H1 (cell line): Measurements from ENCODE around the gene STX2. TPM values are rescaled to one million over a fixed set of nuclear protein-coding genes. Genes with fewer than 3 reads are reported as not detected.
A peak's percentile ranks its signal among the peaks of the same experiment; 100 is the strongest.

Source experiments
- CTCF ChIA-PET: fragments of 300-600 bp; sonication (Branson Sonifier 250); formaldehyde crosslinking; loops from one replicate; lab custom pipeline; 2021; ENCODE audit not compliant: partially characterized antibody; lab: Charles Lee
- POLR2A ChIA-PET: fragments of 300-600 bp; sonication (Branson Sonifier 250); formaldehyde crosslinking; loops from one replicate; lab custom pipeline; 2021; ENCODE audit warnings: inconsistent platforms; ENCODE audit not compliant: partially characterized antibody; lab: Charles Lee
- DNase-seq, 2 experiments: peaks; one replicate each; pipeline versions ENCODE4 v3.0.0 to v3.0.0-alpha.2; 2010 to 2022; ENCODE audit warnings: low spot score in 2 of 2, low read depth in 1 of 2, mixed read lengths in 1 of 2
- FAIRE-seq: peaks from 2 replicates; lab custom pipeline; 2011; peaks lifted over from hg19 to GRCh38; lab: Jason Lieb, UNC
- H2AFZ ChIP-seq: 2 replicates; pipeline ENCODE4 v1.8.1; 2012; ENCODE audit warnings: low read length, inconsistent platforms
- H2AK5ac ChIP-seq: 2 replicates; pipeline ENCODE4 v1.6.1; 2013; ENCODE audit warnings: low read depth, low read length
- H2BK120ac ChIP-seq: replicated peaks from 2 replicates; pipeline ENCODE3; 2013; ENCODE audit warnings: low read depth, low read length, inconsistent platforms
- H2BK12ac ChIP-seq: 2 replicates; pipeline ENCODE4 v1.6.1; 2013; ENCODE audit warnings: low read depth, low read length
- H2BK15ac ChIP-seq: 2 replicates; pipeline ENCODE4 v1.6.1; 2013; ENCODE audit warnings: low read length
- H2BK20ac ChIP-seq: 2 replicates; pipeline ENCODE4 v1.6.1; 2013; ENCODE audit warnings: low read length
- H2BK5ac ChIP-seq: 2 replicates; pipeline ENCODE4 v1.6.1; 2013; ENCODE audit warnings: low read depth, low read length
- H3K14ac ChIP-seq: 2 replicates; pipeline ENCODE4 v1.6.1; 2013; ENCODE audit warnings: inconsistent platforms; ENCODE audit not compliant: insufficient read length
- H3K18ac ChIP-seq: 2 replicates; pipeline ENCODE4 v1.6.1; 2013; ENCODE audit warnings: low read length; ENCODE audit errors: extremely low read depth
- H3K23ac ChIP-seq: 2 replicates; pipeline ENCODE4 v1.6.1; 2013; ENCODE audit warnings: inconsistent platforms; ENCODE audit not compliant: insufficient read length
- H3K23me2 ChIP-seq: 2 replicates; pipeline ENCODE4 v1.6.1; 2013; ENCODE audit warnings: low read depth, low read length
- H3K27ac ChIP-seq: 2 replicates; pipeline ENCODE4 v1.6.1; 2011; ENCODE audit warnings: low read depth, low read length, inconsistent platforms
- H3K27me3 ChIP-seq, 4 experiments: replicated peaks in 1 of 4; 1 replicate in 1 of 4; 2 replicates in 3 of 4; pipeline versions ENCODE4 v1.6.1 to v1.8.1; 2011 to 2013; ENCODE audit warnings: low read length in 3 of 4, mild to moderate bottlenecking in 3 of 4, inconsistent platforms in 2 of 4, mixed read lengths in 2 of 4, moderate library complexity in 1 of 4; ENCODE audit not compliant: control insufficient read depth in 3 of 4, insufficient read depth in 3 of 4; ENCODE audit errors: extremely low read depth in 1 of 4
- H3K36me3 ChIP-seq, 4 experiments: 2 replicates each; pipeline versions ENCODE4 v1.6.1 to v1.8.1; 2011 to 2013; ENCODE audit warnings: mild to moderate bottlenecking in 4 of 4, low read length in 3 of 4, moderate library complexity in 2 of 4, control low read depth in 1 of 4, inconsistent platforms in 1 of 4; ENCODE audit not compliant: insufficient read depth in 4 of 4, control insufficient read depth in 2 of 4
- H3K4ac ChIP-seq: replicated peaks from 2 replicates; pipeline ENCODE3; 2013; ENCODE audit warnings: low read length, low read depth, mixed read lengths, inconsistent platforms; ENCODE audit not compliant: insufficient read length
- H3K4me1 ChIP-seq, 4 experiments: replicated peaks in 1 of 4; 1 replicate in 1 of 4; 2 replicates in 3 of 4; pipeline versions ENCODE4 v1.6.1 to v1.8.1; 2011 to 2013; ENCODE audit warnings: low read length in 3 of 4, inconsistent platforms in 2 of 4, mixed read lengths in 1 of 4; ENCODE audit not compliant: insufficient read depth in 4 of 4, control insufficient read depth in 3 of 4
- H3K4me2 ChIP-seq, 2 experiments: 2 replicates each; pipeline versions ENCODE4 v1.6.1 to v1.8.1; 2011 to 2013; ENCODE audit warnings: low read depth in 2 of 2, low read length in 2 of 2, control low read depth in 1 of 2, inconsistent platforms in 1 of 2, mild to moderate bottlenecking in 1 of 2; ENCODE audit not compliant: insufficient read depth in 1 of 2
- H3K4me3 ChIP-seq, 4 experiments: fragments of 200-600, 300-600 bp in 1 of 4; sonication (generic), shearing (Covaris generic), sonication (Bioruptor Twin) in 1 of 4; 2 replicates each; pipeline versions ENCODE4 v1.5.1 to v1.8.1; 2011 to 2016; ENCODE audit warnings: low read length in 4 of 4, low read depth in 3 of 4, control low read depth in 2 of 4, inconsistent platforms in 2 of 4, mild to moderate bottlenecking in 2 of 4, mixed read lengths in 1 of 4, moderate library complexity in 1 of 4; ENCODE audit not compliant: insufficient read depth in 2 of 4; ENCODE audit errors: extremely low read depth in 1 of 4
- H3K56ac ChIP-seq: replicated peaks from 2 replicates; pipeline ENCODE3; 2013; ENCODE audit warnings: low read depth, mild to moderate bottlenecking, mixed read lengths, low read length, inconsistent platforms; ENCODE audit not compliant: insufficient read length
- H3K79me1 ChIP-seq: 2 replicates; pipeline ENCODE4 v1.6.1; 2013; ENCODE audit warnings: low read depth, low read length, control low read depth
- H3K79me2 ChIP-seq, 2 experiments: 2 replicates each; pipeline versions ENCODE4 v1.6.1 to v1.8.1; 2012 to 2013; ENCODE audit warnings: low read length in 2 of 2, mild to moderate bottlenecking in 2 of 2, inconsistent platforms in 1 of 2; ENCODE audit not compliant: insufficient read depth in 2 of 2, control insufficient read depth in 1 of 2
- H3K9ac ChIP-seq, 4 experiments: replicated peaks in 1 of 4; 1 replicate in 1 of 4; 2 replicates in 3 of 4; pipeline versions ENCODE4 v1.6.1 to v1.8.1; 2011 to 2013; ENCODE audit warnings: low read depth in 3 of 4, low read length in 3 of 4, control low read depth in 2 of 4, mild to moderate bottlenecking in 2 of 4, moderate library complexity in 2 of 4, inconsistent platforms in 1 of 4; ENCODE audit errors: extremely low read depth in 1 of 4
- H3K9me3 ChIP-seq, 2 experiments: 2 replicates each; pipeline versions ENCODE4 v1.6.1 to v1.8.1; 2012 to 2013; ENCODE audit warnings: mild to moderate bottlenecking in 2 of 2, moderate library complexity in 2 of 2, control low read depth in 1 of 2, inconsistent platforms in 1 of 2, low read depth in 1 of 2, low read length in 1 of 2, mixed read lengths in 1 of 2; ENCODE audit not compliant: insufficient read depth in 2 of 2
- H4K20me1 ChIP-seq, 2 experiments: replicated peaks in 1 of 2; 2 replicates each; pipeline versions ENCODE3 to v1.8.1; 2011 to 2013; ENCODE audit warnings: inconsistent platforms in 2 of 2, low read length in 2 of 2, mild to moderate bottlenecking in 1 of 2; ENCODE audit not compliant: insufficient read depth in 2 of 2, control insufficient read depth in 1 of 2
- H4K5ac ChIP-seq: 2 replicates; pipeline ENCODE4 v1.6.1; 2013; ENCODE audit warnings: low read length, low read depth, mixed read lengths, inconsistent platforms; ENCODE audit not compliant: insufficient read length
- H4K8ac ChIP-seq: 2 replicates; pipeline ENCODE4 v1.8.0; 2013; ENCODE audit warnings: mild to moderate bottlenecking, moderate library complexity, low read length, inconsistent platforms; ENCODE audit not compliant: insufficient read depth; ENCODE audit errors: extremely low read depth
- H4K91ac ChIP-seq: replicated peaks from 2 replicates; pipeline ENCODE3; 2013; ENCODE audit warnings: low read length, mixed read lengths, inconsistent platforms; ENCODE audit not compliant: insufficient read length
- BCL11A ChIP-seq, 2 experiments: IDR thresholded peaks; one replicate each; pipeline ENCODE4 v1.6.1; 2011; ENCODE audit warnings: low read depth in 2 of 2, low read length in 2 of 2, mild to moderate bottlenecking in 2 of 2
- NRF1 ChIP-seq: IDR thresholded peaks from 2 replicates; pipeline ENCODE4 v1.6.1; 2011; ENCODE audit warnings: mild to moderate bottlenecking, low read depth, low read length, improper control_type of control experiment
- RBBP5 ChIP-seq: IDR thresholded peaks from 2 replicates; pipeline ENCODE4 v1.7.1; 2012; ENCODE audit warnings: low read depth, mild to moderate bottlenecking, inconsistent platforms, low read length, moderate library complexity, borderline replicate concordance
- RNF2 ChIP-seq: fragments of 200-900, 300-1000 bp; sonication (generic); IDR thresholded peaks from 2 replicates; pipeline ENCODE4 v1.7.1; 2016; ENCODE audit warnings: borderline replicate concordance, low read depth, mild to moderate bottlenecking, antibody characterized with exemption, low read length; ENCODE audit not compliant: poor library complexity, severe bottlenecking; ENCODE audit errors: missing control alignments
- SAP30 ChIP-seq: fragments of 300-600 bp; sonication (generic); IDR thresholded peaks from 2 replicates; pipeline ENCODE4 v1.7.1; 2012; ENCODE audit warnings: low read length, moderate library complexity, mild to moderate bottlenecking, inconsistent platforms; ENCODE audit not compliant: insufficient read depth, insufficient replicate concordance
- SP1 ChIP-seq: IDR thresholded peaks from 2 replicates; pipeline ENCODE4 v1.6.1; 2011; ENCODE audit warnings: low read depth, low read length
- SRF ChIP-seq: IDR thresholded peaks from 2 replicates; pipeline ENCODE4 v1.6.1; 2011; ENCODE audit warnings: mild to moderate bottlenecking, low read depth, low read length, moderate library complexity
- WGBS, 2 experiments: shearing (Covaris generic) in 1 of 2; methylation state at CpG; one replicate each; pipeline versions ENCODE4 v1.1.6 to v1.1.7; 2013 to 2015; ENCODE audit warnings: low lambda C conversion rate in 2 of 2, mixed read lengths in 2 of 2, inconsistent platforms in 1 of 2, low coverage in 1 of 2, missing lambda C conversion rate in 1 of 2; ENCODE audit not compliant: insufficient replicate concordance in 2 of 2, insufficient coverage in 1 of 2, insufficient read length in 1 of 2; ENCODE audit errors: extremely low coverage in 1 of 2, missing lambda C conversion rate in 1 of 2; 5-methylcytosine and 5-hydroxymethylcytosine counted together
- long read RNA-seq, 2 experiments: library from RNA in 1 of 2; library from capped mRNA in 1 of 2; stranded (forward); transcript quantifications; one replicate each; pipeline ENCODE4 v2.0.0, GENCODE V29; 2021; ENCODE audit warnings: inconsistent platforms in 1 of 2
- polyA minus RNA-seq, 3 experiments: library from RNA; depleted of rRNA, polyadenylated mRNA; stranded (reverse); fragments of >200 nt; gene quantifications; 1 replicate in 2 of 3; 2 replicates in 1 of 3; pipeline ENCODE4 v1.2.3, GENCODE V29; 2011
- polyA plus RNA-seq, 7 experiments: library from polyadenylated mRNA; depleted of rRNA in 3 of 7; stranded (reverse) in 5 of 7; unstranded in 2 of 7; fragments of >200 nt in 5 of 7; fragments of 200-250 nt in 2 of 7; gene quantifications; 1 replicate in 5 of 7; 2 replicates in 1 of 7; 4 replicates in 1 of 7; pipeline versions ENCODE4 v1.2.1 to v1.2.3, GENCODE V29; 2011 to 2013; ENCODE audit warnings: missing spikeins in 2 of 7, mixed read lengths in 2 of 7
- total RNA-seq: library from RNA; stranded (reverse); fragmentation: NEBNext Ultra II Directional; extraction: Animal tissue kit (Norgen Biotek cat#: 25700); gene quantifications from 2 replicates; pipeline ENCODE4 v1.2.1, GENCODE V29; 2021

Gene STX2
- total RNA-seq (22.0 and 26.3 TPM in 2 replicates), polyA plus RNA-seq (2011; rRNA removed) (13.9 and 20.0 TPM in 2 replicates), polyA minus RNA-seq (2011; rRNA and poly(A)+ RNA removed) (13.7 and 18.8 TPM in 2 replicates)
- polyA plus RNA-seq (2011; cell fraction: cytosol; rRNA removed), result 20.8 TPM
- 13.3 TPM for polyA plus RNA-seq (2011; cell fraction: nucleus; rRNA removed)
- polyA plus RNA-seq (2012, experiment 1 of 2), result 14.6 to 22.0 TPM (median 17.8 TPM) in 4 replicates
- 3.5 TPM for polyA plus RNA-seq (2012, experiment 2 of 2)
- polyA plus RNA-seq (2013, experiment 1 of 2), result 19.0 TPM
- 17.5 TPM for polyA plus RNA-seq (2013, experiment 2 of 2)
- 8.4 TPM for polyA minus RNA-seq (2011; cell fraction: cytosol; rRNA and poly(A)+ RNA removed)
- 10.2 TPM for polyA minus RNA-seq (2011; cell fraction: nucleus; rRNA and poly(A)+ RNA removed)
- long read RNA-seq, experiment 1, partial matches to known transcripts, result 15 of 17 reads
- long read RNA-seq, experiment 1, other reads (novel, unspliced or antisense), result 2 of 17 reads
- long read RNA-seq, experiment 2, partial matches to known transcripts, result 2 of 2 reads
- long read RNA-seq, experiment 2, other reads (novel, unspliced or antisense), result 0 of 2 reads

DNA sequence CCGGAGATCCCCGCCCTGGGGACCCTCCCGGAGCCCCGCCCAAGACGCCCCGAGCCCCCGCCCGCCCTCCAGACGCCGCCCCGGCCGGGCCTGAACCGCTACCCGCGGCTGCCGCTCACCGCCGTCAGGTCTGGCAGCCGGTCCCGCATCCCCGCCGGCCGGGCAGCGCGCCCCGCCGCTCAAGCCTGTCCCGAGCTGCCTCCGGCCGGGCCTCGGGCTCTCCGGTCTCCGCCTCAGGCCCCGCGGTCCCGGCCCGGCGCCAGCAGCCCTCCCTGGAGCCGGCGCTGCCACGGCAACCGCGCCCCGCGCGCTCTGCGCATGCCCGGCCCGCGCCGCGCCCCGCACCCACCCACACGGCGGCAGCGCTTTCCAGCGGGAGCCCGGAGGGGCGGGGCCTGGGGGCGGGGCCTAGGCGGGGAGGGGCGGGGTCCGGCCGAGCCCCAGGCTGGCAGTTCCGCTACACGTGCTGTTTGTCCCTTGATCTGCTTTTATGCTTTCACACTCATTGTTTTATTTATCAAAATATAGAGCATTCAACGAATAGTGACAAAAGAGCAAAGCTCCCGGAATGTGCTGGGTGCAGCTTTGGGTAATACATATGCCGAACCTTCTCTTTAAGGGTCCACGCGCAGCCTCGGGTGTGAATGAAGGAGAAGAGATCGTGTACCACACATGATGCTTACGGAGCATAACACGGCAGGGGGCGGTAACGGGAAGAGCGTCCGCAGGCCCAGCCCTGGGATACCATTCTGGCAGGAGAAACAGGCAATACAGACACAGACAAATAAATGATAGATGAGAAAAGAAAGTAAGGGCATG is at the start of gene STX2:
TSS of gene STX2 (minus strand) at position 300 of the 819 bp plus-strand sequence. CDS start at position 149, 151 bp downstream.
- Histone ChIP-seq H2AFZ (no peak within 1 kb of the TSS; the same call in 1 of the 2 replicates), H4K5ac (peak within 1 kb of the TSS; percentile 6), H3K4ac (peak within 1 kb of the TSS; percentile 2), H2BK12ac (peak within 1 kb of the TSS; percentile 69; the same call in 1 of the 2 replicates), H3K36me3 (no peaks in the 10 kb centered on the region; a peak in 1 of 8 replicates), H4K20me1 (peaks cover 0 to 2% of the 10 kb centered on the region in 2 experiments), H2BK120ac (no peak within 1 kb of the TSS), H3K79me1 (0 out of 2 replicates have a peak, but pooled peaks cover 5% of the 10 kb centered on the region), H3K14ac (no peak within 1 kb of the TSS), H3K4me2 (peak within 1 kb of the TSS; percentile 81 to 82), H2BK15ac (peak within 1 kb of the TSS; percentile 92; the same call in 1 of the 2 replicates), H4K91ac (peak within 1 kb of the TSS; percentile 78), H2BK5ac (peak within 1 kb of the TSS; percentile 35; the same call in 1 of the 2 replicates), H3K56ac (no peak within 1 kb of the TSS), H2AK5ac (no peak within 1 kb of the TSS), H3K79me2 (peaks cover 0 to 24% of the 10 kb centered on the region in 2 experiments; a peak in 2 of 4 replicates), H3K4me1 (peaks cover 6 to 14% (median 9%) of the 10 kb centered on the region in 4 experiments; a peak in 6 of 7 replicates), H3K23me2 (peaks cover 3% of the 10 kb centered on the region), H3K27ac (no peak within 1 kb of the TSS), H4K8ac (no peak within 1 kb of the TSS; the same call in 1 of the 2 replicates), H3K9ac (peak within 1 kb of the TSS in 3 of 4 experiments; percentile 19 to 39 (median 19); a peak in 3 of 7 replicates), H3K18ac (no peak within 1 kb of the TSS; the same call in none of the 2 replicates), H3K23ac (no peak within 1 kb of the TSS), H3K9me3 (no peaks in the 10 kb centered on the region), H3K27me3 (peaks cover 0 to 15% (median 7%) of the 10 kb centered on the region in 4 experiments; a peak in 5 of 7 replicates), H2BK20ac (peak within 1 kb of the TSS; percentile 49; the same call in 1 of the 2 replicates), H3K4me3 (peak within 1 kb of the TSS; percentile 58 to 78 (median 63))
- ChIA-PET POLR2A (interaction anchor here (0.6 to 2.8 kb wide), 12 partner anchors 8 to 40 kb away, joined by 3 to 20 read pairs (median 7); no protein-coding TSS in a partner anchor), CTCF (interaction anchor here (0.8 to 8.0 kb wide), 8 partner anchors 9 to 28 kb away, joined by 3 to 70 read pairs (median 3); no protein-coding TSS in a partner anchor)
- DNase-seq (peak in 1 of 2 experiments; percentile 90), FAIRE-seq (no peak)
- 4% methylated on average over 69 of the region's 79 CpGs; no CpG with 5 or more reads in 1 of the 2 experiments for WGBS, 2 experiments
- TF ChIP-seq SP1 (no peak), RBBP5 (no peak), RNF2 (no peak), SRF (no peak), BCL11A (IDR thresholded peaks at IDR 0.05; ENCODE audit: low read depth in 2 of 2, low read length in 2 of 2) (no peak), NRF1 (peak; percentile 63), SAP30 (peak; percentile 48)
